Muscle of back (tissue), 10 donors: Measurements from ENCODE around the gene SEMA5B. TPM values are rescaled to one million over a fixed set of nuclear protein-coding genes. Genes with fewer than 3 reads are reported as not detected.

Source experiments
- polyA plus RNA-seq, 10 donors: library from polyadenylated mRNA; unstranded; fragments of 120-200 nt; gene quantifications; one replicate each; pipeline ENCODE4 v1.2.1, GENCODE V29; 2013; ENCODE audit not compliant: insufficient read length in 10 of 10

SEMA5B gene
- polyA plus RNA-seq, 10 donors: 17.2 to 35.6 (median 24.2) TPM

Other genes with a start within 250 kb of the SEMA5B start
- gene HSPBAP1, start 233.9 kb downstream of the SEMA5B start, polyA plus RNA-seq: 1 to 10 TPM; 4.2 to 9.5 (median 6.5) TPM
- 1 to 10 TPM; 4.1 to 7.1 (median 5.3) TPM for gene SLC49A4, start 232.7 kb downstream of the SEMA5B start, polyA plus RNA-seq
- 10 to 100 TPM; 18.4 to 29.2 (median 25.1) TPM for gene PDIA5, start 39.3 kb upstream of the SEMA5B start, polyA plus RNA-seq
- 10 to 100 TPM; 12.6 to 20.5 (median 15.7) TPM for gene SEC22A, start 174.2 kb upstream of the SEMA5B start, polyA plus RNA-seq